Measurements from ENCODE around the gene DOK3. TPM values are rescaled to one million over a fixed set of nuclear protein-coding genes. Genes with fewer than 3 reads are reported as not detected.

DOK3 gene
- total and polyA plus RNA-seq, 2 of the 13 experiments (the other 11 are each of a cell fraction or from before 2014, with no cell fraction given) = 1.4 to 1.5 TPM

- TF ChIP-seq, protein P1, sequence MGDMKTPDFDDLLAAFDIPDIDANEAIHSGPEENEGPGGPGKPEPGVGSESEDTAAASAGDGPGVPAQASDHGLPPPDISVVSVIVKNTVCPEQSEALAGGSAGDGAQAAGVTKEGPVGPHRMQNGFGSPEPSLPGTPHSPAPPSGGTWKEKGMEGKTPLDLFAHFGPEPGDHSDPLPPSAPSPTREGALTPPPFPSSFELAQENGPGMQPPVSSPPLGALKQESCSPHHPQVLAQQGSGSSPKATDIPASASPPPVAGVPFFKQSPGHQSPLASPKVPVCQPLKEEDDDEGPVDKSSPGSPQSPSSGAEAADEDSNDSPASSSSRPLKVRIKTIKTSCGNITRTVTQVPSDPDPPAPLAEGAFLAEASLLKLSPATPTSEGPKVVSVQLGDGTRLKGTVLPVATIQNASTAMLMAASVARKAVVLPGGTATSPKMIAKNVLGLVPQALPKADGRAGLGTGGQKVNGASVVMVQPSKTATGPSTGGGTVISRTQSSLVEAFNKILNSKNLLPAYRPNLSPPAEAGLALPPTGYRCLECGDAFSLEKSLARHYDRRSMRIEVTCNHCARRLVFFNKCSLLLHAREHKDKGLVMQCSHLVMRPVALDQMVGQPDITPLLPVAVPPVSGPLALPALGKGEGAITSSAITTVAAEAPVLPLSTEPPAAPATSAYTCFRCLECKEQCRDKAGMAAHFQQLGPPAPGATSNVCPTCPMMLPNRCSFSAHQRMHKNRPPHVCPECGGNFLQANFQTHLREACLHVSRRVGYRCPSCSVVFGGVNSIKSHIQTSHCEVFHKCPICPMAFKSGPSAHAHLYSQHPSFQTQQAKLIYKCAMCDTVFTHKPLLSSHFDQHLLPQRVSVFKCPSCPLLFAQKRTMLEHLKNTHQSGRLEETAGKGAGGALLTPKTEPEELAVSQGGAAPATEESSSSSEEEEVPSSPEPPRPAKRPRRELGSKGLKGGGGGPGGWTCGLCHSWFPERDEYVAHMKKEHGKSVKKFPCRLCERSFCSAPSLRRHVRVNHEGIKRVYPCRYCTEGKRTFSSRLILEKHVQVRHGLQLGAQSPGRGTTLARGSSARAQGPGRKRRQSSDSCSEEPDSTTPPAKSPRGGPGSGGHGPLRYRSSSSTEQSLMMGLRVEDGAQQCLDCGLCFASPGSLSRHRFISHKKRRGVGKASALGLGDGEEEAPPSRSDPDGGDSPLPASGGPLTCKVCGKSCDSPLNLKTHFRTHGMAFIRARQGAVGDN (CRISPR knock-in tag; IDR thresholded peaks at IDR 0.05) = peak; percentile 91
- TF ChIP-seq RNF2 (conservative IDR thresholded peaks at IDR 0.05; ENCODE audit: low read depth) (peak; percentile 66; the same call in 1 of the 2 replicates), HMGXB3 (CRISPR knock-in tag; IDR thresholded peaks at IDR 0.05; ENCODE audit: borderline replicate concordance) (peak; percentile 52; the same call in 1 of the 2 replicates), MXD4 (CRISPR knock-in tag; IDR thresholded peaks at IDR 0.05) (no peak; the same call in 1 of the 2 replicates), MYPOP (CRISPR knock-in tag; IDR thresholded peaks at IDR 0.05) (peak; percentile 73; the same call in 1 of the 2 replicates), STAG1 (CRISPR knock-in tag; IDR thresholded peaks at IDR 0.05) (peak; percentile 47), HDAC6 (IDR thresholded peaks at IDR 0.05; ENCODE audit: low read depth, low read length) (no peak), ARNTL (CRISPR knock-in tag; IDR thresholded peaks at IDR 0.05) (peak; percentile 47; the same call in 1 of the 2 replicates), THAP11 (CRISPR knock-in tag; IDR thresholded peaks at IDR 0.05) (peak; percentile 83), ZFP62 (CRISPR knock-in tag; IDR thresholded peaks at IDR 0.05) (no peak), ZNF670 (CRISPR knock-in tag; IDR thresholded peaks at IDR 0.05; ENCODE audit: borderline replicate concordance) (peak; percentile 20; the same call in 1 of the 2 replicates), ZNF619 (CRISPR knock-in tag; IDR thresholded peaks at IDR 0.05) (no peak), STAT5B (CRISPR knock-in tag; IDR thresholded peaks at IDR 0.05) (no peak), REST (IDR thresholded peaks at IDR 0.05; ENCODE audit: borderline replicate concordance in 1 of 2, low read depth in 1 of 2, low read length in 2 of 2) (peak in 1 of 2 experiments; percentile 22; a peak in 1 of 4 replicates)
- TF ChIP-seq, protein P2, sequence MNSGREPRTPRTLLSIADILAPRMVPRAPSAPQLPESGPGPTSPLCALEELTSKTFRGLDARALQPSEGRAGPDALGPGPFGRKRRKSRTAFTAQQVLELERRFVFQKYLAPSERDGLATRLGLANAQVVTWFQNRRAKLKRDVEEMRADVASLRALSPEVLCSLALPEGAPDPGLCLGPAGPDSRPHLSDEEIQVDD (CRISPR knock-in tag; IDR thresholded peaks at IDR 0.05; ENCODE audit: borderline replicate concordance) = 0 out of 2 replicates have a peak, but pooled peaks have one; percentile 63
These were observed 54.5 kb downstream of the DOK3 start (continued) for GRCh38 chr5:177455036-177455660.
